OCI-LY1 (cell line): ENCODE measurements around the gene PAPSS1.

ENCODE experiments used
- H2AFZ ChIP-seq: fragments of 200-600 bp; sonication (generic), shearing (Covaris generic); 2 replicates; pipeline ENCODE4 v1.6.0; 2014; ENCODE audit warnings: antibody characterized with exemption, mild to moderate bottlenecking, low read length
- H3F3A ChIP-seq: fragments of 200-600 bp; sonication (generic), shearing (Covaris generic); 2 replicates; pipeline ENCODE4 v1.6.0; 2014; ENCODE audit warnings: mild to moderate bottlenecking, antibody characterized with exemption, low read length, moderate library complexity; ENCODE audit not compliant: insufficient read depth
- H3K27ac ChIP-seq: fragments of 200-600 bp; sonication (generic); 2 replicates; pipeline ENCODE4 v1.5.1; 2014; ENCODE audit warnings: low read length, mixed run types, mild to moderate bottlenecking, low read depth; ENCODE audit not compliant: poor library complexity, severe bottlenecking
- H3K27me3 ChIP-seq: fragments of 200-600 bp; sonication (generic); 2 replicates; pipeline ENCODE4 v1.6.0; 2014; ENCODE audit warnings: antibody characterized with exemption, mild to moderate bottlenecking, low read length, moderate library complexity; ENCODE audit not compliant: insufficient read depth
- H3K36me3 ChIP-seq: fragments of 200-600 bp; sonication (generic); 2 replicates; pipeline ENCODE4 v1.6.1; 2014; ENCODE audit warnings: mild to moderate bottlenecking, antibody characterized with exemption, low read length, moderate library complexity, mixed read lengths; ENCODE audit not compliant: insufficient read depth
- H3K4me1 ChIP-seq: fragments of 200-600 bp; sonication (generic); 2 replicates; pipeline ENCODE4 v1.5.1; 2014; ENCODE audit warnings: mild to moderate bottlenecking, low read length, moderate library complexity; ENCODE audit not compliant: insufficient read depth, severe bottlenecking
- H3K4me2 ChIP-seq: fragments of 200-600 bp; sonication (generic), shearing (Covaris generic); 2 replicates; pipeline ENCODE4 v1.6.1; 2014; ENCODE audit warnings: low read length
- H3K4me3 ChIP-seq: fragments of 200-600 bp; sonication (generic); 2 replicates; pipeline ENCODE4 v1.5.1; 2014; ENCODE audit warnings: low read length, low read depth, mild to moderate bottlenecking, mixed read lengths; ENCODE audit not compliant: poor library complexity, severe bottlenecking
- H3K79me2 ChIP-seq: fragments of 200-600 bp; shearing (Covaris generic); 2 replicates; pipeline ENCODE4 v1.6.1; 2016; ENCODE audit warnings: mixed run types, low read length, mixed read lengths; ENCODE audit not compliant: insufficient read depth
- H3K9ac ChIP-seq: fragments of 200-600 bp; sonication (generic), shearing (Covaris generic); 2 replicates; pipeline ENCODE4 v1.6.1; 2014; ENCODE audit warnings: mild to moderate bottlenecking, low read length, mixed read lengths
- H3K9me2 ChIP-seq: fragments of 200-600 bp; sonication (generic), shearing (Covaris generic); 2 replicates; pipeline ENCODE4 v1.6.1; 2014; ENCODE audit warnings: low read depth, mild to moderate bottlenecking, low read length, mixed read lengths
- H3K9me3 ChIP-seq: fragments of 200-600 bp; shearing (Covaris generic); 2 replicates; pipeline ENCODE4 v1.6.1; 2014; ENCODE audit warnings: low read length, mixed read lengths
- H4K20me1 ChIP-seq: fragments of 200-600 bp; sonication (generic), shearing (Covaris generic); 2 replicates; pipeline ENCODE4 v1.6.0; 2016; ENCODE audit warnings: mild to moderate bottlenecking, low read length; ENCODE audit not compliant: insufficient read depth
- EZH2 ChIP-seq: fragments of 200-600 bp; sonication (generic), shearing (Covaris generic); IDR thresholded peaks from 2 replicates; pipeline ENCODE4 v1.8.0; 2017; ENCODE audit warnings: borderline replicate concordance, mixed run types, mild to moderate bottlenecking, antibody characterized with exemption, low read length, moderate library complexity, mixed read lengths
- TF ChIP-seq, protein P1 (sequence below): fragments of 200-600 bp; sonication (generic), shearing (Covaris generic); IDR thresholded peaks from 2 replicates; pipeline ENCODE4 v1.5.1; 2017; ENCODE audit warnings: mild to moderate bottlenecking, antibody characterized with exemption, low read length, moderate library complexity, mixed read lengths

Gene PAPSS1

DNA sequence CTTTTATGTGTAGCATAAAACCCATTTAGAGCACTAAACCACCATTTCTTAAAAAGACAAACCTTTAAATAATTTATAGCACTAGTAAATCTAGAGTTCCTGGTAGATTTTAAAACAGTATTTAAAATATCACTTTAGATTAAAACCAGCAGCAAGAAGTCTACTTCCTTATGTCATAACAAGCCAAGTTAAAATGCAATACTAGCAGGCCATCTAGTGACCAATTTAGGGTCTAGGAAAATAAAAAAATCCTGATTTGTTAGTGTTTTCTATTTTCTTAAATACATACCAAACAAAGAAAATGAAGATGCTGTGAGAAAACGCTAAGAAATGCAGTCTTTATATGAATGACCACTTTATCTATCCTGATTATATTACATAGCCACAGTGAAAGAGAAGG lies 53.9 kb downstream of the PAPSS1 start:
- H3K36me3 ChIP-seq: no peaks in the 10 kb centered on the region
- H3K4me3 ChIP-seq: no peak overlapping the region
- H4K20me1 ChIP-seq: no peaks in the 10 kb centered on the region
- no peak overlapping the region for H3K4me2 ChIP-seq
- no peak overlapping the region for H2AFZ ChIP-seq
- H3K4me1 ChIP-seq: no peaks in the 10 kb centered on the region
- H3K79me2 ChIP-seq: no peaks in the 10 kb centered on the region
- no peaks in the 10 kb centered on the region for H3K9me2 ChIP-seq
- no peaks in the 10 kb centered on the region for H3F3A ChIP-seq
- H3K27ac ChIP-seq: no peak overlapping the region
- no peaks in the 10 kb centered on the region for H3K9me3 ChIP-seq
- H3K9ac ChIP-seq: no peak overlapping the region
- no peak for TF ChIP-seq EZH2
- TF ChIP-seq, protein P1, sequence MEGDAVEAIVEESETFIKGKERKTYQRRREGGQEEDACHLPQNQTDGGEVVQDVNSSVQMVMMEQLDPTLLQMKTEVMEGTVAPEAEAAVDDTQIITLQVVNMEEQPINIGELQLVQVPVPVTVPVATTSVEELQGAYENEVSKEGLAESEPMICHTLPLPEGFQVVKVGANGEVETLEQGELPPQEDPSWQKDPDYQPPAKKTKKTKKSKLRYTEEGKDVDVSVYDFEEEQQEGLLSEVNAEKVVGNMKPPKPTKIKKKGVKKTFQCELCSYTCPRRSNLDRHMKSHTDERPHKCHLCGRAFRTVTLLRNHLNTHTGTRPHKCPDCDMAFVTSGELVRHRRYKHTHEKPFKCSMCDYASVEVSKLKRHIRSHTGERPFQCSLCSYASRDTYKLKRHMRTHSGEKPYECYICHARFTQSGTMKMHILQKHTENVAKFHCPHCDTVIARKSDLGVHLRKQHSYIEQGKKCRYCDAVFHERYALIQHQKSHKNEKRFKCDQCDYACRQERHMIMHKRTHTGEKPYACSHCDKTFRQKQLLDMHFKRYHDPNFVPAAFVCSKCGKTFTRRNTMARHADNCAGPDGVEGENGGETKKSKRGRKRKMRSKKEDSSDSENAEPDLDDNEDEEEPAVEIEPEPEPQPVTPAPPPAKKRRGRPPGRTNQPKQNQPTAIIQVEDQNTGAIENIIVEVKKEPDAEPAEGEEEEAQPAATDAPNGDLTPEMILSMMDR: peak; percentile 35; the same call in 1 of the 2 replicates
- H3K27me3 ChIP-seq: no peaks in the 10 kb centered on the region

DNA sequence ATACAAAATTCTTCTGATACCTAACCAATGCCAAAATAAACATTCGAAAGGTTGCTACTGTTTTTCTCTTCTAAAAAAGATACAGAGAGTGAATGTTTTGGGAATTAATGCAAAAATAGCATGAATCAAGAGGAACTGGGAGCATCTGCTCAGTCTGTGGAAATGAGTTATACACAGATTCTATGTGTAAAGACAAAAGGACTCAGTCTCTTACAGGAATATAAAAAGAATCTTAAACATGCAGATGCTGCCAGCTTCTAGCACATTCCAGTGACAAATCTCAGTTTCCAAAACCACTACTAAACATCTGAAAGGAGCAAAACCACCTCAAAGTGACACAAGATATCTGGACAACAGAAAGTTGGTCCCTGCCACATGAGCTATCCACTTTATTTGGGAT lies 55.0 kb downstream of the PAPSS1 start:
- H3K4me1 ChIP-seq: no peaks in the 10 kb centered on the region
- no peak overlapping the region for H2AFZ ChIP-seq
- H4K20me1 ChIP-seq: no peaks in the 10 kb centered on the region
- no peak overlapping the region for H3K27ac ChIP-seq
- H3K9me2 ChIP-seq: no peaks in the 10 kb centered on the region
- TF ChIP-seq, protein P1: no peak
- no peak for TF ChIP-seq EZH2
- H3K4me2 ChIP-seq: no peak overlapping the region
- no peaks in the 10 kb centered on the region for H3F3A ChIP-seq
- H3K36me3 ChIP-seq: no peaks in the 10 kb centered on the region
- H3K27me3 ChIP-seq: no peaks in the 10 kb centered on the region
- H3K4me3 ChIP-seq: no peak overlapping the region
- no peaks in the 10 kb centered on the region for H3K79me2 ChIP-seq
- no peaks in the 10 kb centered on the region for H3K9me3 ChIP-seq
- no peak overlapping the region for H3K9ac ChIP-seq

DNA sequence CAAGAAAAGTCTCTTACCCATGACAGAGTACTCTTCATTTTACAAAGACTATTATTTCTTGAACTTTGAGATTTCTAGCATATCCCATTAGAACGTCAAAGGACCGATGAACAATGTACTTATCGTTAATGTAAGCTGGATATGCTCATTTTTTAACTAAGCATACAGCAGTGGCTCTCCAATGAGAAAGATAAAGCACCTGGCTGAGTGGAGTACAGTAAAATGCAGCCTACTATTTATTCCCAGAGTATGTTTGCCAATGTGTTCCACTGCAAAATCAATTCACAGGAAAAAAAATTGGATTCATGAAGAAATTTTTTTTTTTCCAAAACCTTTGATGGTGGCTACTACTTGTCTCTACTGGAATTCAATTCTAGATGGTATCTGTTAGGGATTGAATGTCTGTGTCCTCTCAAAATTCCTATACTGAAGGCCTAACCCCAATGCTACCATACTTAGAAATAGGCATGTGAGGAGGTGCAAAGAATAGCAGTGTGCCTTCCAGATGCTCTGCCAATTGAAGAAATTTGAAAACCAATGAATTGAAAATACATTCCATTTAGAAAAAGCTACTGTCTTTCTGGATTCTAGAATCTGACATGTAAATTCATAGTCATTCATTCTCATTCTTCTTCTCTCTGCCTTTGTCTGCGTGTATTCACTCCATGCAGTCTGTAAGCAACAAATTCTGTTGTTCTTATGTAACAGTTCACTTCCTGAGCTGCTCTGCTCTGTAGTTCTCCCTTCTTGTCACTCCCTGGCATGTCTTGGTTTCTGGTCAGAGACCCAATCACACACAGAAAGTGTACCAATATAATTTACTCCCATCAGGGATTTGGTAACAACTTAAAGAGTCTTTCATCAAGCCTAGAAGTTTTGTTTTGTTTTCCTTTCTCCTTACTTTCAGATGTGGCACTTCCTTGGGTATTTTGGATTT lies 61.4 kb downstream of the PAPSS1 start:
- Histone ChIP-seq H3K79me2 (no peaks in the 10 kb centered on the region), H3K36me3 (peaks cover 17% of the 10 kb centered on the region; the same call in 1 of the 2 replicates), H3K9me2 (no peaks in the 10 kb centered on the region), H3K27ac (no peak overlapping the region), H3K4me2 (no peak overlapping the region), H4K20me1 (no peaks in the 10 kb centered on the region), H3K27me3 (no peaks in the 10 kb centered on the region), H2AFZ (no peak overlapping the region), H3K9ac (no peak overlapping the region), H3F3A (no peaks in the 10 kb centered on the region), H3K4me1 (no peaks in the 10 kb centered on the region), H3K4me3 (no peak overlapping the region), H3K9me3 (no peaks in the 10 kb centered on the region)
- TF ChIP-seq, protein P1: no peak
- no peak for TF ChIP-seq EZH2
